HPDE6-E6E7 (cell line): Measurements from ENCODE around the gene PARK7.

ENCODE experiments used
- DNase-seq: peaks from one replicate; pipeline ENCODE4 v3.0.0; 2011; ENCODE audit warnings: missing footprints; ENCODE audit errors: extremely low spot score

Gene PARK7

DNA sequence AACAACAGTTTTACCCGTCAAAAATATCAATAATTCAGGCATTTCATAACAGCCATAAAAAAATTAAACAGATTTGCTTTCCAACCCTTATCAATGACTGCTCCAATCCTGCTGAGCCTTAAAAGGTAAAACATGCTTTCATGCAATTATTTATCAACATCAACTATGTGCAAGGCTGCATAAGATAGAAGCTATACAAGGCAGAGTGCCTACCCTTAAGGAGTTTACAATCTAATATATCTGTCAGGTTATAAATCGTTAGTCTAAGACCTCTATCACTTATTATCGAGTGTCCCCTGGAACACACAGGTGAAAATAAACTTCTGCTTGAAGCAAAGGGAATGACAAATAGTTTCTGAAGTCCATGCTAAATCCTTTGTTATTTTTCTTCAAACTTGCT lies 62.8 kb downstream of the PARK7 start:
- no peak for DNase-seq

GRCh38 chr1:8025061-8025670 lies 63.7 kb downstream of the PARK7 start:
- no peak for DNase-seq

DNA sequence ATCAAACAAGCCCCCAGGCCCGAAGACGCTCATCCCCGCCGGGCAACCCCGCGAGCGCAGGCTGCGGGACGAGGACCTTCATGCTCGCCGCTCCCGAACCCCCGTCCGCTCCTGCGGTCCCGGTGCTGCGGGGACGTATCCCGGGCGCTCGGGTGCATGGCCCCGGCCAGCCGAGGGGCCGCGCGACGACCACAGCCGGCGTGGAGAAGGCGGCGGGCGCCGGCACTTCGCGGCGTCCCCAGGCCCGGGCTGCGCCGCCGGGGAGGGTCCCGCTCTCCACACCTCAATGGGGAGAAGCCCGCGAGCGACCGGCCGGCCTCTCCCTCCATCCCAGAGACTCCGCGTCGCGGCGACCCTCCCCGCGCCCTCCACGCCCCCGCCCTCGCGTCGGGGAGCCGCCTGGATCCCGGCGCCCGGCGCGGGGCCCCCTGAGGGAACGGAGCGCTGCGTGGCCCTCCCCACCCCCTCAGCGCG lies 64.2 kb downstream of the PARK7 start:
- DNase-seq = no peak

DNA sequence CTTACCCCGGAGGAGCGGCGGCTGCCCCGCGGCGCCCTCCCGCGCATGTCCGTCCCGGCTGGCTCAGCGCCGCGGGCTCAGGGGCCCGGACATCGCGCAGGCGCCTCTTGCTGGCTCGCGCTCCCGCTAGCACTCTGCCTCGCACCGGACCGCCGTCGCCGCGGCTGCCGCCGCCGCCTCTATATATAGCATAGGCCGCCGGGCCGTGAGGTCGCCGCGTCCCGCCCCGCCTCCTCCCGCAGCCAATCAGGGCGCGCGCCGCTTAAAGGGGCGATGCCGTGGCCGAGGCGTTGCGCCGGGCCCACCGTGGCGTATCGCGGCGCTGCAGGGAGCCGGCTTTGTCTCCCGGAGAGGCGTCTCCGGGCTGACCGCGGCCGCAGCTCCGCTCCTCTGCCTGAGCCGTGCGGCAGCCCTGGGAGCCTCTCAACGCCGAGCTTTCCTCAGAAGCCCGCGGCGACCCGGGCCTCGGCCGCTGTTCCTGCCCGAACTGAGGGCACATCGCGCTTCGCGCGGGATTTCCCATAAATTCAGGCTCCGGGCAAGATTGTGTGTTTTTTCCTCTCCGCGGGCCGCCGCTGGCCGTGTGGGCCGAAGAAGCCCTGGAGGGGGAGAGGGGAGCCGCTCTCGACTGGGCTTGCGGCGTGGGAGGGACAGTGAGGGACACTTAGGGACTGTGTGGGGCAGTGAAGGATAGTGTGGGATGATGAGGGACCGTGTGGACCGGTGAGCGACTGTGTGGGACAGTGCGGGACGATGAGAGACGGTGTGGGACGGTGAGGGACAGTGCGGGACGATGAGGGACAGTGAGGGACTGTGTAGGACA lies 64.9 kb downstream of the PARK7 start, which contains the start of gene ERRFI1:
Gene ERRFI1 (minus strand): TSS at position 157 of the 823 bp plus-strand sequence. CDS start 10,690 bp downstream, outside the sequence.
- DNase-seq = peak; percentile 70

DNA sequence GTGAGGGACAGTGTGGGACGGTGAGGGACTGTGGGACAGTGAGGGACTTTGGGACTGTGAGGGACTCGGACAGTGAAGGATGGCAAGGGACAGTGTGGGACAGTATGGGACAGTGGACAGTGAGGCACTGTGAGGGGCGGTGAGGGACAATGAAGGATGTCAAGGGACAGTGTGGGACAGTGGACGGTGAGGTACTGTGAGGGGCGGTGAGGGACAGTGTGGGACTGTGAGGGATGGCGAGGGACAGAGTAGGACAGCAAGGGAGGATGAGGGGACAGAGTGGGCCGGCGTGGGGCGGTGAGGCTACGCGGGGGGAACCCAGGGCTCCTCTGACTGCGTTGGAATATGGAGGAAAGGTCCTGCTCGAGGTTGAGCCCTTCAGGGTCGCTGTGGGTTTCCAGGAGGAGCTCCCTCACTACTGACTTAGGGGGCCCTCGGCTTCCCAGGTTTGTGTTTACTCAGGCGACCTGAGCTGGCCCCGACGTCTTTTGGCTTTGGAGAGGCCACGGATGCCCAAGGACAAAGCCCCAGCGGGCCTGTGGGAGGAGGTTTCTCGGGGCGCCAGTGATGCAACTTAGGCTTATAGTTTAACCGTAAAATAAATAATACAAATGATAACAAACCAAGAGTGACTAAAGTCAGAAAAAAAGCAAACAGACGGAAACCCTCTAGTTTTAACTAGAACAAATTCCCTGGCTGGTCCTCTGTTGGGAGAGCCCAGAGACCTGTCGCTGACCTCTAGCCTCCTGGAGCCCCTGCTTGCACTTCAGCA lies 65.7 kb downstream of the PARK7 start:
- no peak for DNase-seq

GRCh38 chr1:8027748-8028570 lies 66.4 kb downstream of the PARK7 start:
- no peak for DNase-seq

DNA sequence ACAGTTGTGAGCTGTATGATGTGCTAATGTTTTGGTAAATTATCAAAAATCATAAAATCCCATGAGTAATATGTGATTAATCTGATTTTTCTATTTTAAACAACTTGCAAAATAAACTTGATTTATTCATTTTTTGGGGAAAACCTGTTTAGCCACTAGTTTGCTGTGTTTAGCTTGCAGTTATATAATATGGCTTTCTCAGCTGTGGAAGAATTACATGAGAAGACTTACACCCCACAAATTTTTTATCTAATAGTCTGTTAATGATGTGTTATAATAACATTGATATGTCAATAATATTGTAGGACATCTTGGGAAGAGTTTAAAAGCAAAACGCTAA lies 67.0 kb downstream of the PARK7 start:
- DNase-seq = no peak

- DNase-seq = no peak
Measured at GRCh38 chr1:8031176-8031785, 69.8 kb downstream of the PARK7 start.

GRCh38 chr1:8032366-8032910 lies 70.9 kb downstream of the PARK7 start:
- no peak for DNase-seq

DNA sequence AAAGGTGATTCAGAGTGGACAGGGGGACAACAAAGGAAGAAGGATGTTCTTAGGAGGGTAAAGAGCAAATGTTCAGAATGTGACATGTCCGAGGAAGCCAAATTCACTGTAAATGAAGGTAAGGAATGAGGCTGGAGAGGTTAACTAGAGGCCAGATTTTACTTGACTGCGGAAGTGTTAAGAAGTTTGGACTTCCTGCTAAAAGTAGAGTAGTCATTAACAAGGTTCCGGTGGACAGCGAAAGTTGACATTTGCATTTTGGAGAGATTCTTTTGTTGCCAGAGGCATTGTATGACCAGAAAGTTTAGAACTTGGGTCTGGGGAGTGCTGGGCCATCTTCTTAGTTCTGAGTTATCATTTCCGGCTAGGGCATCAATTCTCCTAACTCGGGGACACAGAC lies 71.8 kb downstream of the PARK7 start:
- DNase-seq = no peak
